ENCODE results near the gene PSMG4.

Gene PSMG4

GRCh38 chr6:3291987-3292386 is 33.2 kb downstream of the PSMG4 start:
- DNase-seq: no peak

GRCh38 chr6:3292431-3293197 is 33.9 kb downstream of the PSMG4 start:
- no peak for DNase-seq

- DNase-seq: no peak
Measured at GRCh38 chr6:3293271-3294155, 34.8 kb downstream of the PSMG4 start.

- no peak for DNase-seq
Measured at GRCh38 chr6:3294396-3294795, 35.6 kb downstream of the PSMG4 start.

- DNase-seq: no peak
Measured at GRCh38 chr6:3294921-3295871, 36.4 kb downstream of the PSMG4 start.

- DNase-seq: no peak
Measured at GRCh38 chr6:3296078-3296477, 37.3 kb downstream of the PSMG4 start.

- no peak for DNase-seq
Measured at GRCh38 chr6:3296537-3296936, 37.8 kb downstream of the PSMG4 start.

GRCh38 chr6:3297006-3297405 is 38.3 kb downstream of the PSMG4 start:
- DNase-seq: no peak

- DNase-seq: no peak
Measured at GRCh38 chr6:3297909-3298308, 39.2 kb downstream of the PSMG4 start.

GRCh38 chr6:3299221-3299620 is 40.5 kb downstream of the PSMG4 start:
- no peak for DNase-seq

- no peak for DNase-seq
Measured at GRCh38 chr6:3301506-3301905, 42.8 kb downstream of the PSMG4 start.

GRCh38 chr6:3303795-3304411 is 45.2 kb downstream of the PSMG4 start:
- no peak for DNase-seq

GRCh38 chr6:3304500-3305215 is 45.9 kb downstream of the PSMG4 start:
- no peak for DNase-seq

- no peak for DNase-seq
Measured at GRCh38 chr6:3305216-3305565, 46.4 kb downstream of the PSMG4 start.

GRCh38 chr6:3305831-3306230 is 47.1 kb downstream of the PSMG4 start:
- no peak for DNase-seq

GRCh38 chr6:3306848-3307247 is 48.1 kb downstream of the PSMG4 start:
- no peak for DNase-seq

- no peak for DNase-seq
Measured at GRCh38 chr6:3307436-3307835, 48.7 kb downstream of the PSMG4 start.

GRCh38 chr6:3308106-3308505 is 49.4 kb downstream of the PSMG4 start:
- no peak for DNase-seq

- no peak for DNase-seq
Measured at GRCh38 chr6:3309391-3310050, 50.8 kb downstream of the PSMG4 start.

- DNase-seq: no peak
Measured at GRCh38 chr6:3310051-3310448, 51.3 kb downstream of the PSMG4 start.

- DNase-seq: no peak
Measured at GRCh38 chr6:3310703-3311102, 52.0 kb downstream of the PSMG4 start.
